ENCODE measurements around the gene PTPN12.

- TF ChIP-seq CTCF (IDR thresholded peaks at IDR 0.05; ENCODE audit: insufficient read depth, low read length): no peak
- no peak for TF ChIP-seq REST (IDR thresholded peaks at IDR 0.05; ENCODE audit: insufficient replicate concordance, low read depth)
- no peak for TF ChIP-seq POLR2AphosphoS5 (IDR thresholded peaks at IDR 0.05; ENCODE audit: low read depth)
- TF ChIP-seq GABPA (IDR thresholded peaks at IDR 0.05; ENCODE audit: low read depth): no peak
Measured at GRCh38 chr7:77576856-77577255, 39.8 kb downstream of the PTPN12 start.
